ENCODE data around the gene TMTC2.

The TMTC2 gene

DNA sequence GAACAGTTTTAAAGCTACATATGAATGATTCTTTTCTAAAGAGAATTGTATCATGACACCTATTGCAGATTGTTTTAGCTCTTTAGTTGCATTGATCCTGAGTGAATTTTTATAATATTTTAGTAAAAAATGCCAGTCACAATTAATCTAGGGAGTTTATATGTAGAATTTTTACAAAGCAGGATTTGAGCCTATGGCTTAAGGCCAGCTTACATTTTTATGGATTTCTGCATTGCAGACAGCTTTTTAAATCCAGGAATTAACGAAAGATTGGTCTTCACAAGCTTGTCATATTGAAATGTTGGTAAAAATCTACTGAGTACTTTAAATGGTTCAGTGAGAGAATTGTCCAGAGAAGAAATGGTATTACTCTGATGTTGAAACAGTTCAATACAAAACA, 358.0 kb downstream of the TMTC2 start:
- H3K4me2 ChIP-seq, result no peak overlapping the region
- no peaks in the 10 kb centered on the region for H4K20me1 ChIP-seq (ENCODE audit: insufficient read depth)
- TF ChIP-seq, protein P1, sequence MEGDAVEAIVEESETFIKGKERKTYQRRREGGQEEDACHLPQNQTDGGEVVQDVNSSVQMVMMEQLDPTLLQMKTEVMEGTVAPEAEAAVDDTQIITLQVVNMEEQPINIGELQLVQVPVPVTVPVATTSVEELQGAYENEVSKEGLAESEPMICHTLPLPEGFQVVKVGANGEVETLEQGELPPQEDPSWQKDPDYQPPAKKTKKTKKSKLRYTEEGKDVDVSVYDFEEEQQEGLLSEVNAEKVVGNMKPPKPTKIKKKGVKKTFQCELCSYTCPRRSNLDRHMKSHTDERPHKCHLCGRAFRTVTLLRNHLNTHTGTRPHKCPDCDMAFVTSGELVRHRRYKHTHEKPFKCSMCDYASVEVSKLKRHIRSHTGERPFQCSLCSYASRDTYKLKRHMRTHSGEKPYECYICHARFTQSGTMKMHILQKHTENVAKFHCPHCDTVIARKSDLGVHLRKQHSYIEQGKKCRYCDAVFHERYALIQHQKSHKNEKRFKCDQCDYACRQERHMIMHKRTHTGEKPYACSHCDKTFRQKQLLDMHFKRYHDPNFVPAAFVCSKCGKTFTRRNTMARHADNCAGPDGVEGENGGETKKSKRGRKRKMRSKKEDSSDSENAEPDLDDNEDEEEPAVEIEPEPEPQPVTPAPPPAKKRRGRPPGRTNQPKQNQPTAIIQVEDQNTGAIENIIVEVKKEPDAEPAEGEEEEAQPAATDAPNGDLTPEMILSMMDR (conservative IDR thresholded peaks at IDR 0.05; ENCODE audit: low read depth, low read length), result no peak
- no peaks in the 10 kb centered on the region for H3K79me2 ChIP-seq (ENCODE audit: insufficient read depth, low read depth)
- H3K27ac ChIP-seq, result no peak overlapping the region
- H3K27me3 ChIP-seq (ENCODE audit: insufficient read depth, low read depth), result no peaks in the 10 kb centered on the region
- H3K4me3 ChIP-seq (IDR thresholded peaks at IDR 0.05; ENCODE audit: insufficient read depth, low read depth, low read length), result no peak overlapping the region
- no peaks in the 10 kb centered on the region for H3K4me1 ChIP-seq (ENCODE audit: low read depth, poor library complexity, severe bottlenecking)
- no peaks in the 10 kb centered on the region for H3K36me3 ChIP-seq (ENCODE audit: insufficient read depth)
- no peak overlapping the region for H3K9ac ChIP-seq
- H2AFZ ChIP-seq (ENCODE audit: low read depth), result no peak overlapping the region

DNA sequence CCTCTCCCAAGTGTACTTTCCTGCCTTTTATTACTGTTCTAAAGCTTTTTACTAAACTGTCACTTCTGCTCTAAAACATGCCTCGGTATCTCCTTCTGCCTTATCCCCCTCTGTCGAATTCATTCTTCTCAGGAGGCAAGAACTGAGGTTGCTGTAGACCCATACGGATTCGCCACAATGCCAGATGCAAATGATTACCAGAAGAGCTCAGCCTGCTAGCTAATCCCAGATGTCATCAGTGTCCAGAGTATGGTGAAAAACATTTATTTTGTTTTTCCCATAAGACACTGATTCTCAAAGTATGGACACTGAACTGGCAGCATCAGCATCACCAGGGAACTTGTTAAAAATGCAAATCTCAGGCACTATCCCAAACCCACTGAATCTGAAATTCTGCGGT, 359.3 kb downstream of the TMTC2 start:
- H3K4me1 ChIP-seq (ENCODE audit: low read depth, poor library complexity, severe bottlenecking), result no peaks in the 10 kb centered on the region
- no peaks in the 10 kb centered on the region for H3K36me3 ChIP-seq (ENCODE audit: insufficient read depth)
- H3K79me2 ChIP-seq (ENCODE audit: insufficient read depth, low read depth), result no peaks in the 10 kb centered on the region
- no peaks in the 10 kb centered on the region for H3K27me3 ChIP-seq (ENCODE audit: insufficient read depth, low read depth)
- no peak overlapping the region for H2AFZ ChIP-seq (ENCODE audit: low read depth)
- H3K4me3 ChIP-seq (IDR thresholded peaks at IDR 0.05; ENCODE audit: insufficient read depth, low read depth, low read length), result no peak overlapping the region
- H4K20me1 ChIP-seq (ENCODE audit: insufficient read depth), result no peaks in the 10 kb centered on the region
- no peak overlapping the region for H3K9ac ChIP-seq
- no peak overlapping the region for H3K27ac ChIP-seq
- H3K4me2 ChIP-seq, result no peak overlapping the region
- TF ChIP-seq, protein P1 (conservative IDR thresholded peaks at IDR 0.05; ENCODE audit: low read depth, low read length), result no peak

DNA sequence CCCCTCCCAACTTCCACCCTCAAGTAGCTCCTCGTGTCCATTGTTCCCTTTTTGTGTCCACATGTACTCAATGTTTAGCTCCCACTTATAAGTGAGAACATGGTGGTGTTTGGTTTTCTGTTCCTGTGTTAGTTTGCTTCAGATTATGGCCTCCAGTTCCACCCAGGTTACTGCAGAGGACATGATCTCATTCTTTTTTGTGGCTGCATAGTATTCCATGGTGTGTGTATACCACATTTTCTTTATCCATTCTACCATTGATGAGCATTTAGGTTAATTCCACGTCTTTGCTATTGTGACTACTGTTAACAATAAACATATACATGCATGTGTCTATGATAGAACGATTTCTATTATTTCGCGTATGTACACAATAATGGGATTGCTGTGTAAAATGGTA, 362.6 kb downstream of the TMTC2 start:
- no peak overlapping the region for H3K4me2 ChIP-seq
- TF ChIP-seq, protein P1 (conservative IDR thresholded peaks at IDR 0.05; ENCODE audit: low read depth, low read length), result no peak
- H3K4me3 ChIP-seq (IDR thresholded peaks at IDR 0.05; ENCODE audit: insufficient read depth, low read depth, low read length), result no peak overlapping the region
- H3K9ac ChIP-seq, result no peak overlapping the region
- no peaks in the 10 kb centered on the region for H3K4me1 ChIP-seq (ENCODE audit: low read depth, poor library complexity, severe bottlenecking)
- H3K27me3 ChIP-seq (ENCODE audit: insufficient read depth, low read depth), result no peaks in the 10 kb centered on the region
- H3K27ac ChIP-seq, result no peak overlapping the region
- no peaks in the 10 kb centered on the region for H4K20me1 ChIP-seq (ENCODE audit: insufficient read depth)
- no peak overlapping the region for H2AFZ ChIP-seq (ENCODE audit: low read depth)
- no peaks in the 10 kb centered on the region for H3K36me3 ChIP-seq (ENCODE audit: insufficient read depth)
- H3K79me2 ChIP-seq (ENCODE audit: insufficient read depth, low read depth), result no peaks in the 10 kb centered on the region

DNA sequence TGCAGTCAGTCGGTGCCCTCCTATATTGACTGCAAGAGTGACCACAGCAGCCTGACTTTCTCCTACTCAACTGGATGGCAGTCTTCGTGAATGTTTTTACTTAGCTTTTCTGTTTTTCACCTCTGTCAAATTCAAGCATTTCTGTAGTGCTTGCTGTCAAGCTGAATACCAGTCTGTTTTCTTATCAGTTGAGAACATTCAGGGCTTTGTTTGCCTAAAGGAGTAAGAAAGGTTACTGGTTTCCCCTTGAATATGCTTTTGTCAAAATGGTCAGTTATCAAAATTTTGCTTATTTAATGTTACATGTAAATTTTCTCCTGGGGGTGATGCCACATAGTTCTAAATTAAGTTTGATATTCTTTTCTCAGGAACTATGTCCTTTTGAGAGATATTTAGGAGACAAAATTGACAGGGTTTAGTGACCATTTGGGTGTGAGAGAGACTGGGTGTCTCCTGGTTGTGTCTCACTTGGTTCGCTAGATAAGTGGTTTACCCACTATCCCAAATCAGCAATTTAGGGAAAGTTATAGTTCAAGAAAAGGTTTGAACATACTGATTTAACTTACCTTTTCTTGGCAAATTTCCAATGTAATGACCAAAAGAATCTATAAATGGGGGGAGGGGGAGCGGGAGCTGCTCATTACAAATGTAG, 366.3 kb downstream of the TMTC2 start:
- Histone ChIP-seq H2AFZ (ENCODE audit: low read depth) (no peak overlapping the region), H3K4me3 (IDR thresholded peaks at IDR 0.05; ENCODE audit: insufficient read depth, low read depth, low read length) (no peak overlapping the region), H4K20me1 (ENCODE audit: insufficient read depth) (no peaks in the 10 kb centered on the region), H3K4me1 (ENCODE audit: low read depth, poor library complexity, severe bottlenecking) (no peaks in the 10 kb centered on the region), H3K36me3 (ENCODE audit: insufficient read depth) (no peaks in the 10 kb centered on the region), H3K4me2 (no peak overlapping the region), H3K27ac (no peak overlapping the region), H3K27me3 (ENCODE audit: insufficient read depth, low read depth) (no peaks in the 10 kb centered on the region), H3K9ac (no peak overlapping the region), H3K79me2 (ENCODE audit: insufficient read depth, low read depth) (no peaks in the 10 kb centered on the region)
- TF ChIP-seq, protein P1 (conservative IDR thresholded peaks at IDR 0.05; ENCODE audit: low read depth, low read length), result no peak

All from KMS-11 (cell line).